Measurements from ENCODE around the gene PDCL3.

The PDCL3 gene

DNA sequence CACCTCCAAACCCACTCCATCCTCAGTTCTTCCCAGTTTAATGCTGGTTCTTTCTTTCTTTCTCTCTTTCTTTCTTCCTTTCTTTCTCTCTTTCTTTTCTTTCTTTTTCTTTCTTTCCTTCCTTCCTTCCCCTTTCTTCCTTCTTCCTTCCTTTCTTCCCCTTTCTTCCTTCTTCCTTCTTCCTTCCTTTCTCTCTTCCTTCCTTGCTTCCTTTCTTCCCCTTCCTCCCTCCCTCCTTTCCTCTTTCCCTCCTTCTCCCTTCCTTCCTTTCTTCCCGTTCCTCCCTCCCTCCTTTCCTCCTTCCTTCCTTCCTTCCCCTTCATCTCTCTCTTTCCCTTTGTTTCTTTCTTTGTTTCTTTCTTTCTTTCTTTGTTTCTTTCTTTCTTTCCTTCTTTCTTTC lies 50.9 kb downstream of the PDCL3 start:
- DNase-seq = no peak

DNA sequence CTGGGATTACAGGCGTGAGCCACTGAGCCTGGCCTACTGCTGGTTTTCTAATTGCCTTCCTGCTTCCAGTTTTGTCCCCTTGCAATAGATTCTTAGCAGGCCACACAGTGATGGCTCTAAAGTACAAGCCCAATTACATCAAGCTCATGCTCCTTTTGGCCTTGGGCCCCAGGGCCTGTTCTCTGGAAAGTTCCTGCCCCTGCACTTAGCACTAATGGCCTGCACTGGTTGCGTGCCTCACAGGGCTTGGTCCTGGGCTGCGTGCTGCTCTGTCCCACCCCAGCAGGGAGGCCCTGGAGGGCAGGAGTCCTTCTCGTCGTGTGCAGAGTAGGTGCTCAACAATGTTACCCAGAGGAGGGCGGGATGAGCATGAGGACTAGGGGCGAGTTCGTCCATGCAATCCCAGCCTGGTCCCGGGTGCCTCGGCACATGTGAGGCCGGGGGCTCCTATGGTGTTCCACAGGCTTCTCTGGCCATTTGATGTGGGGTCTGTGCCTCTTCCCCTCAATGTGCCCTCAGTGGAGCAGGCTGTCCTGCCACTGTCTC lies 51.7 kb downstream of the PDCL3 start:
- DNase-seq = no peak

DNA sequence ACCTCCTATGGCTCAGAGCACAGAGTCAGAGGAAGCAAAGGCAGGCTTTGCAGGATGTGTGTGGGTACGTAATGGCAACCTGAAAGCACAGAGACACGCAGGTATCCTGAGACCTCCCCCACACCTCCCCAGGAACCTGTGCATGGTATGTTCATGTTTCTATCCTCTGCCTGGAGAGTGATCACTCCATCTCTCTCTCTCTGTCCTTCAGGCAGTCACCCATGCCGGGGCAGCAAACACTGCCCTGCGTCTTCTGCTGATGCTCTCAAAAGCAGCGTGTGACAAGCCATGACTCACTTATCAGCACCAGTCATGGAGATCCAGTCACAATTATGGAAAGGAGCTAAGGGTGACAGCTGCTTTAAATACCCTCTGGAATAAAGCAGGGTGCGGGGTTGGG lies 52.7 kb downstream of the PDCL3 start:
- DNase-seq = no peak

DNA sequence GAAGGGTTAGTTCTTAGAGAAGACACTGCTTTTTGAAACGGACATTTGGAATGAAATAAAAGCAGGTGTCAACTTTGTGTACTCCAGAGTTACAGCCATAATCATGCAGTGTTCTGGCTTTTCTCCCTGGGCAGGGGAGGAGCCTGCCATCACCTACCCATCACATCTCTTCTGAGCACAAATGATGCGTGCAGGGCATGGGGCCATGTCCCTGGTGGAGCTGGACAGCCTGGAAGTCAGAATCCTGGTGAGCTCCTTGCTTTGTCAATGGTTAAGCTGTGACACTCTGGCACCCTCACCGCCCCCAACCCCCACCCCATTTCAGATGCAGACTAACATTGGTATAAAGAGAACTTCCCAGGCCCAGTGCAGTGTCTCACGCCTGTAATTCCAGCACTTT lies 53.1 kb downstream of the PDCL3 start:
- no peak for DNase-seq

DNA sequence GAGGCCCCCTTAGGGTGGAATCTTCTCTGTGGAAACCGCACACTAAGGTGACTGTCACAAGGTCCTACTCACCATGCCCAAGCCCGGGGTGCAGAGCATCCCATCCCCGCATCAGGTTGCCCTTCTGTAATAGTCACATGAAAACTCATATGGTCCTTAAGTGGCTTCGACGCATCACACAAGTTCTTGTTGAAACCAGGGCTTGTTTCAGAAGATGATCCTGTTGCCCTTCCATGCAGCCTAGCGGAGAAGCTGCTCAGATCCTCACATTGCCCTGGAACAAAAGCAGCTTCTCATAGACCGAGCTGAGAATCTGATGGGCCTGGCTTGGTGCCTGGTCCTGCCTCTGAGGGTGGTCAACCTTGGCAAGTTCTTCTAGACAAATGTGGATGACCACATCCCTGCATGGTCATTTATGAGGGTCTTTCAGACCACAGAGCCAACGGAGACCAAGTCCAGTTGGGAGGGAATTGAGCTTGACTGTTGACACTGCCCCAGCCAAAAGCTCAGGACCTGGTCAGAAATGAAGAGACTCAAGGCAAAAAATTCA lies 54.1 kb downstream of the PDCL3 start:
- no peak for DNase-seq

DNA sequence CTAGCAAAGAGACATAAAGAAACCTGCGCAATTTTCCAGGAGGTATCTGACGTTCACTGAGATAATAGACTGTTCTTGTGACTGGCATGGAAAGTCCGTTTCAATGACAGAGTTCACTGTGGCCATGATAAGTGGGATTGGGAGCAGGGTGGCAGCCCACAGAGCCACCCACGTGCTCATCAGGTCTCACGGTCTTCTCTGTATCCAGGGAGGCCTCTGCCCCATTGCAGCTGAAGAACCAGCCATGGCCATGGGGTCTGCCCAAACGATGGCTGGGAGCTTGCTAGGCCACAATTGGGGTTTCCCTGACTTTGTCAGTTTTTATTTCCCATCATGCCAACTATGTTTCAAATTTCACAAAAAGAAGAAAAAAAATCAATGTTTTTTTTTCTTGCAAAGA lies 57.2 kb downstream of the PDCL3 start:
- no peak for DNase-seq

DNA sequence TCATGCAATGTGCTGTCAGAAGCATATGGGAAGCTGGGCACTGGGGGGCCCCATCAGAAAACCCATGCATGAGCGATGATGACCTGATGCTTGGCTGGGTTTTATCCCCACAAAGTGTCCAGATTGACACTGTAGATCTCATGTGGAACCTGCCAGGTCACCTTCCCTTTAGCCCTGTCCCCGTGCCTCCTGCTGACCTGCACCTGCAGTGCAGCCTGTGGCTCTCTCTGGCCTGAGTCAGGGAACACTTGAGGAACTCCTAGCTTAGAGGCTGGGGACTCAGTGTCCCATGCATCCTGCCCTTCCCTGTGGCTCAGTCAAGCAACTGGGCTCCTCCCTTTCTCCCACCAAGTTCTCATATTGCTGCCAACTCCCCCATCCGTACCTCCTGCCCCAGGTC lies 57.7 kb downstream of the PDCL3 start:
- no peak for DNase-seq

DNA sequence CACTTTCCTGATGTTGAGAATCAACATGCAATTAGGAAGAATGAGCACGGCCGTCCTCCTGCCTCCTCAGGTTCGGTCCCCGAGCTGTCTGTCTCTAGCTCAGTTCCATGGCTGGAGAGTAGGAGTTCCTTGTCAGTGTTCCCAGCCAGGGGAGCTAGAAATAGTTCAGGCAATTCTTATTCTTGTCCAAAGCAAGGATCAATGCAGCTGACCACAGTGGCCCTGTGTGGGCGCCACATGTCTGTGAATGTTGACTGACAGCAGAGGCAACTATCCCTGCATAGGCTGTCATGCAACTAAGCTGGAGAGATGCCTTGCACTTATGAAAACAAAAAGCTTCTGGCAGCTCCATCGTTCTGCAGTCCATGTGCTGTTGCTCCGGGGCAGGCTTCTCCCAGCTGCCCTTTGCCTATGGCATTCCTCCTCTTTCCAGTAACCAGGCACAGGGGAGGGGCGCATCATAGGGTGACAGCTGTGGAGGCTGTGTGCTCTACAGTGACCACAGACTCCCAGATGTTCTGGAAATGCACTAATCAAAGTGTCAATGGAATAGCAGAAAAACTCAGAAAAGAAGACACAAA lies 58.7 kb downstream of the PDCL3 start:
- DNase-seq = no peak

DNA sequence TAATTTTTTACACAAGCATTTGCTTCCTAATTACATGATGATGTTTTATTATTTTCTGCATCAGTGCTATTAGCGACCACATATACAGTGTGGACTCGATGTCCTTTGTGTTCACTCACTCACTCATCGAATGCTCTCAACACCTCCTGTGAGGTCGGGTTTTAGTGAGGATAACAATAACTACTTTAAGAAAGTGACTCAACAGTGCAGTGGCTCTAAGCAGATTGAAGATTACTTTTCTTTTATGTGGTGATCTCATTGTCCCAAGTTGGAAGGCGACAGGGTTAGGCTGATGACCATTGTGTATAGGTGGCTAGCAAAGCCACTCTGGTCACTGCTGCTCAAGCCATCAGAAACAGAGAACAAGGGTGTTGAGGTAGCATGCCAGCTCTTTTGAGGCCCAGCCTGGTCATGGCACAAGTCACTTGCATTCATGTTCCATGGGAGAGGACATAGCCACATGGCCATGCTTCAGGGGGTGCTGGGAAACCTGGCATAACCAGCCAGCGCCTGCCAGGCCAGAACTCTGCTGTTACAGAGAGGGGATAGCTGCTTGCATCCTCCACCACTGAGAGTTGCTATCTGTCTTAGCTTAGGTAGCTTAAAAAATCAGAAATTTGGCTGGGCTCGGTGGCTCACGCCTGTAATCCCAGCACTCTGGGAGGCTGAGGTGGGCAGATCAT lies 60.4 kb downstream of the PDCL3 start:
- no peak for DNase-seq

DNA sequence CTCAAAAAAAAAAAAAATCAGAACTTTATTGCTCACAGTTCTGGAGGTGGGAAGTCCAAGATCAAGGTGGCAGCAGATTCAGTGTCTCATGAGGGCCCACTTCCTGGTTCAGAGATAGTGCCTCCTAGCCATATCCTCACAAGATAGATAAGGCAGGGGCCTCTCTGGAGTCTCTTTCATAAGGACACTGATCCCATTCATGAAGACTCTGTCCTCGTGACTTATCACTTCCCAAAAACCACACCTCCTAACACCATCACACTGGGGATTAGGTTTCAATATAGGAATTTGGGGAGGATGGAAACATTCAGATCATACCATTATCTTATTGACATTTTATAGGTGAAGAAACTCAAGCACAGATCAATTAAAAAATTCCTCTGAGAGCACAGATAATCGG lies 61.1 kb downstream of the PDCL3 start:
- DNase-seq = no peak

DNA sequence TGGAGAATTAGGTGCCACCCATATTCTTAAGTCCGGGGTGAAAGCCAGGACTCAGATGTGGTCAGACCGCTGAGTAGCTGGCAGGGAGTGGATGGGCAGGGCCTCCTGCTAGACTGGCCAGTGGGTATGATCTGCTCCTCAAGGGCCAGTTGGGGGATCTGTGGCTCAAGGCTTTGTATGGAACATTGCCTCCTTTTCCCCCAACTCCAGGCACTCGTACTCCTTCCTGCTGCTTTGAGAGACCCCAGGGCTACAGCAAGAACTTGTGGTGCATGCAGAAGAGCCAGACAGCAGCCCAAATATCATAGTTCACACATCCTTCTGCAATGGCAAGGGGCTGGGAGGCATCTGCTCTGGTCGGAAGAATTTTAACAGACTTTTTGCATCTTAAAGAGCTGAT lies 61.7 kb downstream of the PDCL3 start:
- DNase-seq = no peak

DNA sequence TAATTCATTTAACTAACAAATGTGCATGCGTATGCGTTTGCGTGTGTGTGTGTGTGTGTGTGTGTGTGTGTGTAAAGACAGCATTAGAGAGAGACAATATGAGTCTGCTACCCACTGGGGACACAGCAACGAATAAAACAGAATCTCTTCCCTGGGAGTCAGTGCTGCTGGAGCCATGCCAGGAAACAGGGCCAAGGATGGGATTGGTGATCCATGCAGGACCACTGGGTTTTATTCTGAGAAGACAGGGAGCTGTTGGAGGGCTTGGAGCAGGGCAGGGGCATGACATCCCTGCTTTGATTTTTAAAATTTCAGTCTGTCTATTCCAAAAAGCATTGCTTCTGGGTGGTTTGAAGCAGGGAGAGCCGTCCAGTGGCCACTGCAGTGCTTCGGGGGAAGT lies 62.9 kb downstream of the PDCL3 start:
- DNase-seq = no peak

Measured in hematopoietic multipotent progenitor cell treated with erythropoietin and hydrocortisone succinate and interleukin-3 and kit ligand, for 6 days (in vitro differentiated cells).